GM12891 (cell line): ENCODE results near the gene GOLPH3L.

Experiments used
- PAX5 ChIP-seq: IDR thresholded peaks from 2 replicates; pipeline ENCODE4 v1.6.1; 2011; ENCODE audit warnings: low read length, moderate library complexity, mild to moderate bottlenecking; ENCODE audit not compliant: insufficient read depth, severe bottlenecking
- POLR2A ChIP-seq: IDR thresholded peaks from 2 replicates; pipeline ENCODE4 v1.6.1; 2011; ENCODE audit warnings: low read depth, low read length, control low read depth
- POLR2AphosphoS5 ChIP-seq: IDR thresholded peaks from 2 replicates; pipeline ENCODE4 v1.6.1; 2011; ENCODE audit warnings: low read depth, low read length, control low read depth
- POU2F2 ChIP-seq: IDR thresholded peaks from 2 replicates; pipeline ENCODE4 v1.6.1; 2011; ENCODE audit warnings: low read depth, mild to moderate bottlenecking, control low read depth, low read length, moderate library complexity
- SPI1 ChIP-seq: IDR thresholded peaks from 2 replicates; pipeline ENCODE4 v1.6.1; 2011; ENCODE audit warnings: low read depth, low read length, control low read depth
- TAF1 ChIP-seq: IDR thresholded peaks from 2 replicates; pipeline ENCODE4 v1.6.1; 2011; ENCODE audit warnings: low read depth, low read length, control low read depth

DNA sequence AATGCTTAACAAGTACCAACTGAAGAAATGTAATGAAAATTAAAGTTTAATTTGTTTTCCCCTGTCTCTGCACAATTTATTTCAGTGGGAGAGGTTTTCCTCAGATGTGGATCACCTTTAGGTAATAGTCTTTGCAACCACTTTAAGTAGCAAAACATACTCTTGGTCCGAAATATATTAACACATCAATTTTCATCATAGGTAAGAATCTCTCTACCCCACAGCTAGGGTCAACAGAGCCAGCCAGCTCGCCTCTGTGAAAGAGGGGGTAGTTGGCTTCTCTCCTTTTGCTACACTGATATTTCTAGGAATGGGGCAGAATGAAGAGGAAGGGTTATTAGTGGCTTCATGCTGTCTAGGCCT, 92.7 kb downstream of the GOLPH3L start:
- TF ChIP-seq TAF1, result no peak
- TF ChIP-seq POLR2A, result no peak
- TF ChIP-seq POLR2AphosphoS5, result no peak
- no peak for TF ChIP-seq SPI1
- TF ChIP-seq POU2F2, result no peak
- no peak for TF ChIP-seq PAX5
